ENCODE data around the gene ATAD3A.

DNA sequence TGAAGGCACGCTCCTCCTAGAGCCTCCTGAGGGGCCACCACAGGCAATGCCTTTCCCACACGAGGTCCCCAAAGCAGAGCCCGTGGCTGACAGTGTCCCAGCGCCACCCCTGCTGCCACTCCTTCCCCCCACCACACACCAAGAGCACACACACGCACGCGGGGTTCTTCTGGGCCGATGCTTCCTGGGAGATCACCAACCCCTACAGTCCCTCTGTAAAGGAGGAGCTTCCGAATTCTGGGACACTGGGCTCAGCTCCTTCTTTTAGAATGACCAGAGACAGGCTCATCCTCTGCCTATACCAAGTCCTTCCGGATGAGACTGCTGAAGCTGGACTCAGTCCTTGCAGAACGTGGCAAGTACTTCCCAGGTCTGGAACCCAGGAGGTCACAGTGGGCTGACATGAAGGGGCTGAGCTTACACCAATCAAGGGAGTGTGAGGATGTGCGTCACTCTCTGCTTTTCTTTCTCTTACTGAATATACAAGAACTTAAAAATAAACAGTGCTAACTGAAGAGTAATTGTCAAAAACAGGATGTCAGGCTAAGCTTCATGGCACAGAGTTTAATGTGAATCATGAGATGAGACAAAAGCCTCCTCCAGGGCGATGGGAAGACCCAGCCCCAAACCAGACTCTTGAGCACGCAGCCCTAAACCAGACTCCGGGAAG lies 50.0 kb downstream of the ATAD3A start:
- TF ChIP-seq, protein P1, sequence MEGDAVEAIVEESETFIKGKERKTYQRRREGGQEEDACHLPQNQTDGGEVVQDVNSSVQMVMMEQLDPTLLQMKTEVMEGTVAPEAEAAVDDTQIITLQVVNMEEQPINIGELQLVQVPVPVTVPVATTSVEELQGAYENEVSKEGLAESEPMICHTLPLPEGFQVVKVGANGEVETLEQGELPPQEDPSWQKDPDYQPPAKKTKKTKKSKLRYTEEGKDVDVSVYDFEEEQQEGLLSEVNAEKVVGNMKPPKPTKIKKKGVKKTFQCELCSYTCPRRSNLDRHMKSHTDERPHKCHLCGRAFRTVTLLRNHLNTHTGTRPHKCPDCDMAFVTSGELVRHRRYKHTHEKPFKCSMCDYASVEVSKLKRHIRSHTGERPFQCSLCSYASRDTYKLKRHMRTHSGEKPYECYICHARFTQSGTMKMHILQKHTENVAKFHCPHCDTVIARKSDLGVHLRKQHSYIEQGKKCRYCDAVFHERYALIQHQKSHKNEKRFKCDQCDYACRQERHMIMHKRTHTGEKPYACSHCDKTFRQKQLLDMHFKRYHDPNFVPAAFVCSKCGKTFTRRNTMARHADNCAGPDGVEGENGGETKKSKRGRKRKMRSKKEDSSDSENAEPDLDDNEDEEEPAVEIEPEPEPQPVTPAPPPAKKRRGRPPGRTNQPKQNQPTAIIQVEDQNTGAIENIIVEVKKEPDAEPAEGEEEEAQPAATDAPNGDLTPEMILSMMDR (IDR thresholded peaks at IDR 0.05): no peak
- TF ChIP-seq POLR2A (IDR thresholded peaks at IDR 0.05): no peak
